ENCODE results near the gene GBF1.
"Not testable (repeated sequence)": the region's sequence is repeated elsewhere in the genome, so short reads cannot be mapped to it uniquely, and the experiment has no call there.

DNA sequence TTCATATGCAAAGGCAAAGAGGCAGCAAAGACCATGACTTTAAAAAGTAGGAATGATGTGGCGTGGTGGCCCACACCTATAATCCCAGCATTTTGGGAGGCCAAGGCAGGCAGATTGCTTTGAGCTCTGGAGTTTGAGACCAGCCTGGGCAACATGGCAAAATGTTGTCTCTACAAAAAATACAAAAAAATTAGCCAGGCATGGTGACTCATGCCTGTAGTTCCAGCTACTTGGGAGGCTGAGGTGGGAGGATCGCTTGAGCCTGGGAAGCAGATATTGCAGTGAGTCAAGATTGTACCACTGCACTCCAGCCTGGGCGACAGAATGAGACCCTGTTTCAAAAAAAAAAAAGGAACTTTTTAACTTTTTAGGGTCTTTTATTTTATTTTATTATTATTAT, 7.2 kb downstream of the GBF1 start:
- TF ChIP-seq, protein P1, sequence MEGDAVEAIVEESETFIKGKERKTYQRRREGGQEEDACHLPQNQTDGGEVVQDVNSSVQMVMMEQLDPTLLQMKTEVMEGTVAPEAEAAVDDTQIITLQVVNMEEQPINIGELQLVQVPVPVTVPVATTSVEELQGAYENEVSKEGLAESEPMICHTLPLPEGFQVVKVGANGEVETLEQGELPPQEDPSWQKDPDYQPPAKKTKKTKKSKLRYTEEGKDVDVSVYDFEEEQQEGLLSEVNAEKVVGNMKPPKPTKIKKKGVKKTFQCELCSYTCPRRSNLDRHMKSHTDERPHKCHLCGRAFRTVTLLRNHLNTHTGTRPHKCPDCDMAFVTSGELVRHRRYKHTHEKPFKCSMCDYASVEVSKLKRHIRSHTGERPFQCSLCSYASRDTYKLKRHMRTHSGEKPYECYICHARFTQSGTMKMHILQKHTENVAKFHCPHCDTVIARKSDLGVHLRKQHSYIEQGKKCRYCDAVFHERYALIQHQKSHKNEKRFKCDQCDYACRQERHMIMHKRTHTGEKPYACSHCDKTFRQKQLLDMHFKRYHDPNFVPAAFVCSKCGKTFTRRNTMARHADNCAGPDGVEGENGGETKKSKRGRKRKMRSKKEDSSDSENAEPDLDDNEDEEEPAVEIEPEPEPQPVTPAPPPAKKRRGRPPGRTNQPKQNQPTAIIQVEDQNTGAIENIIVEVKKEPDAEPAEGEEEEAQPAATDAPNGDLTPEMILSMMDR (IDR thresholded peaks at IDR 0.05), result not testable (repeated sequence)
- not testable (repeated sequence) for TF ChIP-seq POLR2A (IDR thresholded peaks at IDR 0.05)

Measured in thyroid gland (tissue), 4 donors.